Skeletal muscle satellite cell (primary cell): ENCODE data around the gene PILRA.
"Not testable (repeated sequence)": the region's sequence is repeated elsewhere in the genome, so short reads cannot be mapped to it uniquely, and the experiment has no call there.

Experiments used
- H3K27me3 ChIP-seq: 2 replicates; pipeline ENCODE4 v1.7.0; 2013; ENCODE audit warnings: low read length; ENCODE audit not compliant: control insufficient read depth, insufficient read depth
- H3K36me3 ChIP-seq: 2 replicates; pipeline ENCODE4 v1.7.0; 2013; ENCODE audit warnings: mild to moderate bottlenecking, control low read depth, low read length; ENCODE audit not compliant: insufficient read depth
- H3K4me1 ChIP-seq: 2 replicates; pipeline ENCODE4 v1.7.0; 2013; ENCODE audit warnings: low read length; ENCODE audit not compliant: control insufficient read depth, insufficient read depth
- H3K4me2 ChIP-seq: 2 replicates; pipeline ENCODE4 v1.7.0; 2013; ENCODE audit warnings: mild to moderate bottlenecking, low read length
- H3K4me3 ChIP-seq: 2 replicates; pipeline ENCODE4 v1.7.0; 2013; ENCODE audit warnings: low read length
- H3K9ac ChIP-seq: 2 replicates; pipeline ENCODE4 v1.7.0; 2013; ENCODE audit warnings: mild to moderate bottlenecking, low read depth, low read length, moderate library complexity
- H3K9me3 ChIP-seq: replicated peaks from 2 replicates; pipeline ENCODE4 v1.7.0; 2013; ENCODE audit warnings: mild to moderate bottlenecking, control low read depth, low read length

PILRA gene

DNA sequence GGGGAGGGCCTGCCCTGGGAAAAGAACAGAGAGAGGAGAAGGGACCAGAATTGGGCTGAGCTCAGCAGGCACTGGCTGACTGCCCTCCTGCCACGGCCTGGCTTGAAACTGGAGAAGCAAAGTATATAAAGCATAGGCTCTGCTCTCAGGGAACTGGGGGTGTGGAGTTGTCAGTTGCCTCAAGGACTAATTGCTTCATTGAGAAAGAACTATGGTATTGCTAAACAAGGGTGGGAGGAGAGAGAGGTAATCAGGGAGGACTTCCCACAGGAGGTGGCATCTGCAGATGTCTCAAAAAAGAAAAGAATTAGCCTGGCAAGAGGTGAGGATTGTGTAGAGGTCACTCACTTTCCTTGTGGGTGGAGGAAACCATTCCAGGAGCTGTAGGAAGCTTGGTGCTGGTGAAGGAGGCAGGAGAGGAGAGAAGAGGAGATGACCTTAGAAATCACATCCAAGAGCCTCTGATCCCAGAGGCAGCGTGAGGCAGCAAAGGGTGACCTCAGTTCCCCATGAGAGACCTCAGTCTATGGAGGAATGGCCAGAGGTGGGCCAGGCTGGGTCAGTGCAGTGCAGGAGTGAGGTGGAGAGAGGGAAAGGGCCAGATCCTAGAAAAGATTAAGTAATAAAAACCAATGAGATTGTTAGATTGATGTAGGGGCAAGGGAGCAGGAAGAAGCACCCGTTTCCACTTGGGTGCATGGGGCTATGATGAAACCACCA is 13.0 kb upstream of the PILRA start:
- Histone ChIP-seq H3K27me3 (no peaks in the 10 kb centered on the region), H3K4me1 (no peaks in the 10 kb centered on the region), H3K4me2 (no peak overlapping the region), H3K9ac (no peak overlapping the region), H3K9me3 (no peaks in the 10 kb centered on the region), H3K36me3 (peaks cover 69% of the 10 kb centered on the region), H3K4me3 (no peak overlapping the region)

DNA sequence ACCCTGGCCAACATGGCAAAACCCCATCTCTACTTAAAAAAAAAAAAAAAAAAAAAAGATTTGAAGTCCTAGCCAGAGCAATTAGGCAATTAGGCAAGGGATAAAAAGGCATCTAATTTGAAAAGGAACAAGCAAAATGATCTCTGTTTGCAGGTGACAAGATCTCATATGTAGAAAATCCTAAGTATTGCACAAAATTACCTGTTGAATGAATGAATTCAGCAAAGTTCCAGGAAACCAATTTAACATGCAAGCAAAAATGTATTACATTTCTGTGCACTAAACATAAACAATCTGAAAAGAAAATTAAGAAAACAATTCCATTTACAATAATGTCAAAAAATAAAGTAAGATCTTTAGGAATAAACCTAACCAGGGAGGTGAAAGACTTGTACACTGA is 10.2 kb upstream of the PILRA start:
- Histone ChIP-seq H3K4me2 (no peak overlapping the region), H3K9ac (no peak overlapping the region), H3K4me1 (no peaks in the 10 kb centered on the region), H3K36me3 (peaks cover 53% of the 10 kb centered on the region), H3K4me3 (no peak overlapping the region), H3K27me3 (no peaks in the 10 kb centered on the region), H3K9me3 (no peaks in the 10 kb centered on the region)

- H3K27me3 ChIP-seq, H3K4me2 ChIP-seq, H3K4me3 ChIP-seq, H3K9ac ChIP-seq, H3K4me1 ChIP-seq, H3K9me3 ChIP-seq: not testable (repeated sequence)
- peaks cover 46% of the 10 kb centered on the region for H3K36me3 ChIP-seq
These were observed 9.5 kb upstream of the PILRA start for GRCh38 chr7:100363797-100364196.

GRCh38 chr7:100364480-100364879 is 8.8 kb upstream of the PILRA start:
- Histone ChIP-seq H3K9me3 (no peaks in the 10 kb centered on the region), H3K4me1 (no peaks in the 10 kb centered on the region), H3K9ac (no peak overlapping the region), H3K4me3 (no peak overlapping the region), H3K36me3 (peaks cover 40% of the 10 kb centered on the region), H3K4me2 (no peak overlapping the region), H3K27me3 (no peaks in the 10 kb centered on the region)

GRCh38 chr7:100365998-100366367 is 7.3 kb upstream of the PILRA start:
- H3K36me3 ChIP-seq: peaks cover 29% of the 10 kb centered on the region
- H3K9me3 ChIP-seq, H3K27me3 ChIP-seq, H3K4me1 ChIP-seq, H3K4me3 ChIP-seq, H3K4me2 ChIP-seq, H3K9ac ChIP-seq: not testable (repeated sequence)

DNA sequence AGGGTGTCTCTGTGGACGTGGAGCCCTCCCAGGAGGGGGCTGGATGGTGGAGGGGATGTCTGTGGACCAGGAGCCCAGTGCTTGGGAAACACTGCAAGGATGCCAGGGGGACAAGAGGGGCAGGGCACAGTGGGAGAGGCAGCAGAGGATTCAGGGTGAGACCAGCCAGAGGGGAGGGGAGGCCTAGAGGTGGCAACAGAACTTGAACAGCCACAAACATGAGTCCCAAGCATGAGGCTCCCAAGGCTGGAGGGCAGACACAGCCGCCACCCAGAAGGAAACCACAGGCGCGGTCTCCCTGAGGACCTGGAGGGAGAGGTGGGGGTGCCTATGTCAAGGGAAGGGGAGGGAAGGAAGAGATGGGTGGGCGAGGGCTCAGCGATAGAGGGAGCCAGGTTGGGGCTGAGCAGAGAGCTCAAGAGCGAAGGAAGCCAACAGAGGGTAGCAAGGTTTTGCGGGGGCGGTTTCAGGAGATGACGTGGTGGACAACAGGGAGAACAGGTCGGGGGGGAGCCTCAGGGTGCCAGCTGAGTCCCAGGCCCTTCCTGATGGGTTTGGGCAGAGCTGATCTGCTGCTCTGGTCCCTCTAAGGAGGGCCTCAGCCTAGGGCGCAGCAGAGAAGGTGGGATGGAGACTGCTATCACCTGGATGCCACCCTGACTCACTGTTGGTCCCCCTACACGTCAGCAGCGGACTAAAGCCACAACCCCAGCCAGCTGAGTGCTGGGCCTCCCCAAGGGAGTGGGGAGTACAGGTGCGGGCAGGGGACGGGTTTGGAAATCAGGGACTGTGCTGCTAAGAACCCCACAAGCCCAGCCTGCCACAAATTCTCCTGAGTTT is 6.7 kb upstream of the PILRA start:
- no peak overlapping the region for H3K4me3 ChIP-seq
- no peaks in the 10 kb centered on the region for H3K4me1 ChIP-seq
- no peaks in the 10 kb centered on the region for H3K9me3 ChIP-seq
- H3K27me3 ChIP-seq: no peaks in the 10 kb centered on the region
- peaks cover 22% of the 10 kb centered on the region for H3K36me3 ChIP-seq
- H3K4me2 ChIP-seq: no peak overlapping the region
- H3K9ac ChIP-seq: no peak overlapping the region

GRCh38 chr7:100367251-100367620 is 6.1 kb upstream of the PILRA start:
- H3K9me3 ChIP-seq: no peaks in the 10 kb centered on the region
- H3K9ac ChIP-seq: no peak overlapping the region
- peaks cover 16% of the 10 kb centered on the region for H3K36me3 ChIP-seq
- peaks cover 4% of the 10 kb centered on the region for H3K4me1 ChIP-seq
- H3K4me2 ChIP-seq: no peak overlapping the region
- no peak overlapping the region for H3K4me3 ChIP-seq
- H3K27me3 ChIP-seq: no peaks in the 10 kb centered on the region

DNA sequence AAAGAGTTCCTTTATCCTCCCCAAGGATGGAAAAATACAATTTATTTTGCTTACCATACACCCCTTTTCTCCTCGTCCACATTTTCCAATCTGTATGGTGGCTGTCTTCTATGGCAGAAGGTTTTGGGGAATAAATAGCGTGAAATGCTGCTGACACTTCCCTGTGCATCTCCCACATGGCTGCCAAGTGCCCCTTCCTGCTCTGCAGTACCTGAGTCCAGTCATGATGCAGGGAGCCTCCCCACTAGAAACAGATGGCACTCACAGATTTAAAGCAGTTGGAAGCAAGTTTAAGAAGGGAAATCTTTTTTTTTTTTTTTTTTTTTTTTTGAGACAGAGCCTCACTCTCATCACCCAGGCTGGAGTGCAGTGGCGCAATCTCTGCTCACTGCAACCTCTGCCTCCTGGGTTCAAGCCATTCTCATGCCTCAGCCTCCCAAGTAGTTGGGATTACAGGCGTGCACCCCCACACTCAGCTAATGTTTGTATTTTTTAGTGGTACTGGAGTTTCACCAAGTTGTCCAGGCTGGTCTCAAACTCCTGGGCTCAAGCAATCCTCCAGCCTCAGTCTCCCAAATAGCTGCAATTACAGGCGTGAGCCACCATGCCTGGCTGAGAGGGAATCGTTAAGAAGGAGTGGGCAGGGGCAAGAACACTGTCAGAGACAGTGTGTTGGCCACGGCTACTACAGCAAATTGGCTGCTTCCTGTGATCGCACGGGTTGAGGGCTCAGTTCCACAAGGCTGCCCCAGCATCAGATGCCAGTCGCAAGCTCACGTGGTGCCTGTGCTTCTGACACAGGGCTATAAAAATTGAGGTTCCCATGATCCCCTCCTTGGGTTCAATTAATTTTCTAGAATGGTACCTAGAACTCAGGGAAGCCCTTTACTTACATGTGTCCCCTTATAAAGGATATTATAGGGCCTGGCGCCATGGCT is 5.3 kb upstream of the PILRA start:
- Histone ChIP-seq H3K4me3 (no peak overlapping the region), H3K36me3 (peaks cover 14% of the 10 kb centered on the region), H3K9ac (no peak overlapping the region), H3K27me3 (no peaks in the 10 kb centered on the region), H3K4me2 (no peak overlapping the region), H3K4me1 (peaks cover 7% of the 10 kb centered on the region), H3K9me3 (no peaks in the 10 kb centered on the region)

- Histone ChIP-seq H3K36me3 (peaks cover 5% of the 10 kb centered on the region), H3K4me2 (no peak overlapping the region), H3K27me3 (no peaks in the 10 kb centered on the region), H3K9me3 (no peaks in the 10 kb centered on the region), H3K4me1 (peaks cover 7% of the 10 kb centered on the region), H3K9ac (no peak overlapping the region), H3K4me3 (no peak overlapping the region)
These were observed 4.2 kb upstream of the PILRA start for GRCh38 chr7:100369105-100369504.

GRCh38 chr7:100370303-100370702 is 3.0 kb upstream of the PILRA start:
- Histone ChIP-seq H3K4me1 (peaks cover 7% of the 10 kb centered on the region), H3K9ac (no peak overlapping the region), H3K27me3 (no peaks in the 10 kb centered on the region), H3K36me3 (no peaks in the 10 kb centered on the region), H3K9me3 (no peaks in the 10 kb centered on the region), H3K4me3 (no peak overlapping the region), H3K4me2 (no peak overlapping the region)

DNA sequence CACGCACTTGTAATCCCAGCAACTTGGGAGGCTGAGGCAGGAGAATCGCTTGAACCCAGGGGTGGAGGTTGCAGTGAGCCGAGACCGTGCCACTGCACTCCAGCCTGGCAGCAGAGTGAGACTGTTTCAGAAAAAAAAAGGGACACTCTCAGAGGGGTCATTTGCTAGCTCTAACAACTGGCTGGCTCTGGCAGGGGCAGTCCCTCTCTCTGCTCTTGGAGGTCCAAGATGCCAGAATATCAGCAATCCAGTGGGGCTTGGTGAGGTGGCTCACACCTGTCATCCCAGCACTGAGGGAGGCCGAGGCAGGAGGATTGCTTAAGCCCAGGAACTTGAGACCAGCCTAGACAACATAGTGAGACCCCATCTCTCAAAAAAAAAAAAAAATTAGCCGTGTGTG is 2.5 kb upstream of the PILRA start:
- H3K27me3 ChIP-seq: no peaks in the 10 kb centered on the region
- peaks cover 7% of the 10 kb centered on the region for H3K4me1 ChIP-seq
- no peaks in the 10 kb centered on the region for H3K36me3 ChIP-seq
- no peaks in the 10 kb centered on the region for H3K9me3 ChIP-seq
- no peak overlapping the region for H3K9ac ChIP-seq
- no peak overlapping the region for H3K4me3 ChIP-seq
- no peak overlapping the region for H3K4me2 ChIP-seq
